DOHH2 (cell line): ENCODE data around the gene SYT1.

ENCODE experiments used
- H3F3A ChIP-seq: fragments of 200-600 bp; sonication (generic), shearing (Covaris generic); 2 replicates; pipeline ENCODE4 v1.6.0; 2016; ENCODE audit warnings: antibody characterized with exemption, mild to moderate bottlenecking; ENCODE audit not compliant: control insufficient read depth, insufficient read depth
- H3K27ac ChIP-seq: fragments of 200-600 bp; sonication (generic); 2 replicates; pipeline ENCODE4 v1.5.1; 2014; ENCODE audit warnings: low read depth, mild to moderate bottlenecking, low read length, moderate library complexity
- H3K27me3 ChIP-seq: fragments of 200-600 bp; sonication (generic); 2 replicates; pipeline ENCODE4 v1.6.1; 2014; ENCODE audit warnings: mild to moderate bottlenecking, low read length, mixed read lengths; ENCODE audit not compliant: control insufficient read depth
- H3K36me3 ChIP-seq: fragments of 200-600 bp; sonication (generic); 2 replicates; pipeline ENCODE4 v1.6.1; 2014; ENCODE audit warnings: mild to moderate bottlenecking, low read length, moderate library complexity, mixed read lengths; ENCODE audit not compliant: control insufficient read depth
- H3K4me1 ChIP-seq: fragments of 200-600 bp; sonication (generic); 2 replicates; pipeline ENCODE4 v1.6.1; 2014; ENCODE audit warnings: mild to moderate bottlenecking, low read length, mixed read lengths; ENCODE audit not compliant: control insufficient read depth
- H3K4me2 ChIP-seq: fragments of 200-600 bp; sonication (generic); 2 replicates; pipeline ENCODE4 v1.6.0; 2014; ENCODE audit warnings: mild to moderate bottlenecking, low read length, moderate library complexity
- H3K4me3 ChIP-seq: fragments of 200-600 bp; sonication (generic); 2 replicates; pipeline ENCODE4 v1.5.1; 2014; ENCODE audit warnings: mild to moderate bottlenecking, low read length, mixed read lengths
- H3K79me2 ChIP-seq: fragments of 200-600 bp; sonication (generic); 2 replicates; pipeline ENCODE4 v1.6.1; 2014; ENCODE audit warnings: mild to moderate bottlenecking, low read length, mixed read lengths; ENCODE audit not compliant: control insufficient read depth
- H3K9me2 ChIP-seq: fragments of 200-600 bp; sonication (generic); replicated peaks from 2 replicates; pipeline ENCODE4 v1.6.1; 2014; ENCODE audit warnings: mild to moderate bottlenecking, low read length, mixed read lengths; ENCODE audit not compliant: control insufficient read depth
- H3K9me3 ChIP-seq: fragments of 200-600 bp; sonication (generic); 2 replicates; pipeline ENCODE4 v1.6.1; 2014; ENCODE audit warnings: antibody characterized with exemption, low read length, mixed read lengths; ENCODE audit not compliant: control insufficient read depth, insufficient read depth
- H4K20me1 ChIP-seq: fragments of 200-600 bp; sonication (generic); 2 replicates; pipeline ENCODE4 v1.6.0; 2014; ENCODE audit warnings: low read depth, mild to moderate bottlenecking, antibody characterized with exemption, low read length, moderate library complexity; ENCODE audit not compliant: control insufficient read depth, insufficient read depth
- EZH2phosphoT487 ChIP-seq: fragments of 200-600 bp; sonication (generic); IDR thresholded peaks from 2 replicates; pipeline ENCODE4 v1.6.1; 2017; ENCODE audit warnings: borderline replicate concordance, mild to moderate bottlenecking, antibody characterized with exemption, low read length, moderate library complexity, mixed read lengths
- TF ChIP-seq, protein P1 (sequence below): fragments of 200-600 bp; sonication (generic); IDR thresholded peaks from one replicate; pipeline ENCODE4 v1.5.1; 2014; ENCODE audit warnings: antibody characterized with exemption, mild to moderate bottlenecking, low read depth, low read length; ENCODE audit not compliant: poor library complexity, severe bottlenecking

The SYT1 gene

DNA sequence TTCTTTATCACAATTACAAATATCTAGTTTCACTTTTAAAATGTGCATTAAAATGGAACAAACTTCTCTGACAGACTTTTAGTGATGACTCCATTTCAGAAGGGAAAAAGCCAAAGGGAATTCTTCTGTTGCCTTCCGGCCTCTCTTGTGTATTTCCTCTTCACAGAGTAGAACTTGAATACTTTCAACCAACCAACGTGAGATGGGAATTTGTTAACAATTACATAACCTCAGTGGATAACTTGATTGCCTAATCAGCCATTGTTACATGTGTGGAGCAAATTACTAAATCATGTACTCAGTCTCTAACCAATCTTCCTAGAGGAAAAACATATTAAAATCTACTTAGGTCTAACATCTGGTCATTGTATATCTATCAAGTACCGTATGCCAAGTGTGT lies 291.1 kb downstream of the SYT1 start:
- Histone ChIP-seq H3K27me3 (no peaks in the 10 kb centered on the region), H4K20me1 (no peaks in the 10 kb centered on the region), H3K27ac (no peak overlapping the region), H3K9me3 (no peaks in the 10 kb centered on the region), H3K36me3 (no peaks in the 10 kb centered on the region), H3K9me2 (no peaks in the 10 kb centered on the region), H3F3A (no peaks in the 10 kb centered on the region), H3K4me1 (no peaks in the 10 kb centered on the region), H3K4me2 (no peak overlapping the region), H3K4me3 (no peak overlapping the region), H3K79me2 (no peaks in the 10 kb centered on the region)
- no peak for TF ChIP-seq EZH2phosphoT487
- TF ChIP-seq, protein P1, sequence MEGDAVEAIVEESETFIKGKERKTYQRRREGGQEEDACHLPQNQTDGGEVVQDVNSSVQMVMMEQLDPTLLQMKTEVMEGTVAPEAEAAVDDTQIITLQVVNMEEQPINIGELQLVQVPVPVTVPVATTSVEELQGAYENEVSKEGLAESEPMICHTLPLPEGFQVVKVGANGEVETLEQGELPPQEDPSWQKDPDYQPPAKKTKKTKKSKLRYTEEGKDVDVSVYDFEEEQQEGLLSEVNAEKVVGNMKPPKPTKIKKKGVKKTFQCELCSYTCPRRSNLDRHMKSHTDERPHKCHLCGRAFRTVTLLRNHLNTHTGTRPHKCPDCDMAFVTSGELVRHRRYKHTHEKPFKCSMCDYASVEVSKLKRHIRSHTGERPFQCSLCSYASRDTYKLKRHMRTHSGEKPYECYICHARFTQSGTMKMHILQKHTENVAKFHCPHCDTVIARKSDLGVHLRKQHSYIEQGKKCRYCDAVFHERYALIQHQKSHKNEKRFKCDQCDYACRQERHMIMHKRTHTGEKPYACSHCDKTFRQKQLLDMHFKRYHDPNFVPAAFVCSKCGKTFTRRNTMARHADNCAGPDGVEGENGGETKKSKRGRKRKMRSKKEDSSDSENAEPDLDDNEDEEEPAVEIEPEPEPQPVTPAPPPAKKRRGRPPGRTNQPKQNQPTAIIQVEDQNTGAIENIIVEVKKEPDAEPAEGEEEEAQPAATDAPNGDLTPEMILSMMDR = no peak

GRCh38 chr12:79156846-79157463 lies 292.4 kb downstream of the SYT1 start:
- Histone ChIP-seq H3K27ac (no peak overlapping the region), H3K9me3 (no peaks in the 10 kb centered on the region), H3K36me3 (no peaks in the 10 kb centered on the region), H3K79me2 (no peaks in the 10 kb centered on the region), H3F3A (no peaks in the 10 kb centered on the region), H3K27me3 (no peaks in the 10 kb centered on the region), H4K20me1 (no peaks in the 10 kb centered on the region), H3K4me1 (no peaks in the 10 kb centered on the region), H3K4me2 (no peak overlapping the region), H3K9me2 (no peaks in the 10 kb centered on the region), H3K4me3 (no peak overlapping the region)
- TF ChIP-seq, protein P1 = no peak
- no peak for TF ChIP-seq EZH2phosphoT487

DNA sequence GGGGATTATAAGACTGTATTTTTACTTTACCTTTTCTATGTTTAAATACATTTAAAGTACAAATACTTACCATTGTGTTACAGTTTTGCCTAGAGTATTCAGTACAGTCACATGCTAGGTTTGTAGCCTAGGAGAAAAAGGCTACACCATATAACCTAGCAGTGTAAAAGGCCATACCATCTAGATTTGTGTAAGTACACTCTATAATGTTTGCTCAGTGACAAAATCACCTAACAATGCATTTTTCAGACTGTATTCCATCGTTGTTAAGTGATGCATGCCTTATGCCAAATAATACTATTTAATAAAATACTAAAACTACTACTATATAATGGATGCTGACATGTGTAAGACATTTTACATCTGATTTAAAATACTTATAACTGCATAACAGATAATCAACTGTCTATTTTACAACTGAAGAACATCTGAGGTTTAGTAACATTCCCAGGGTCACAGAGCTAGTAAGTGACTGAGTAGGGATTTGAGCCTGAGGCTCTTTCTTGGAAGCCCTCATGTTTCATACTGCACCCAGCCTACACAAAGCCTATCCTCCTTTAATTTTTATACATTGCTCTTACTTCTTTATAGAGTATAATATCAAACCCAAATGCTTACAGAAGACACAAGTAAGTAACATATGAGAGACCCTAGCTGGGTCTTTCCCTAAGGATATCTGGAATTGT lies 296.8 kb downstream of the SYT1 start:
- no peak overlapping the region for H3K4me2 ChIP-seq
- no peaks in the 10 kb centered on the region for H3K27me3 ChIP-seq
- no peak overlapping the region for H3K27ac ChIP-seq
- H3K36me3 ChIP-seq = no peaks in the 10 kb centered on the region
- no peaks in the 10 kb centered on the region for H3K9me3 ChIP-seq
- H3F3A ChIP-seq = no peaks in the 10 kb centered on the region
- no peaks in the 10 kb centered on the region for H3K4me1 ChIP-seq
- H3K79me2 ChIP-seq = no peaks in the 10 kb centered on the region
- no peaks in the 10 kb centered on the region for H4K20me1 ChIP-seq
- no peaks in the 10 kb centered on the region for H3K9me2 ChIP-seq
- H3K4me3 ChIP-seq = no peak overlapping the region
- TF ChIP-seq, protein P1 = no peak
- TF ChIP-seq EZH2phosphoT487 = no peak
